ENCODE results near the gene CD83.

DNA sequence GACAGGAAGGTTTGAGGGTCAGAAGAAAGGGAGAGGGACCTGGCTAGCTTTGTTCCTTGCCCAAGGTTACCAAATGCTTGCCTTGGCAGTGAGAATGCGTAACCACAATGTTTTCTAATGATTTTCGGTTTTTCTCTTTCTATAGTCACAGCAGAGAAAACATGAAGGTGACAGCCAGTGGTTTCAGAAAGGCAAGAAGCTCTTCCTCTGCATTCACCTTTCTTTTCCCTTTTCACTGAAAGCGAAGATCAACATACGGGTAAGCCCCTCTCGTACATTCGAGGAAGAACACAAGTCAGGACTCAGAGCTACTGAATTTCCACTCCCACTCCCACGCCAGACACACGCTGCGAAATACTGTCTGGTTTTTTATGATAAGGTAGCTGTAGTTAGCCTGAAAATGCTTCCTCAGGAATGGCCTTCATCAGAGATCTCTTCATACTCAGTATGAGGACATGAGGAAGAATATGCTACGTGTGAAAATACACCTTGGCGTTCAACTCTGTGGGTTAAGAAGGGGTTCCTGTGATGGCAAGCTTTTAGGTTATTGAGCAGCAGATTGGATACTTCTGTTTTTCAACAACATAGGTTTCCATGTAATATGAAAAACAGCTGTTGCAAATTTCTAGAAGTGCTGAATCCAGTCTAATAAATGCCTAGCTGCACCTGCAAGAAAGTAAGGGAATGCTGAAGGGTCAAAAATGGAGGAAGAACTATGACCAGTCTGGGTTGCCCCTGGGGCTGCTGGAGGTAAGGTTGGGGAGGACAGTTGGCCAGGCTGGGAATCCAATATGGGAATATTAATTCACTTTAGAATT lies 7.4 kb upstream of the CD83 start:
- TF ChIP-seq, protein P1, sequence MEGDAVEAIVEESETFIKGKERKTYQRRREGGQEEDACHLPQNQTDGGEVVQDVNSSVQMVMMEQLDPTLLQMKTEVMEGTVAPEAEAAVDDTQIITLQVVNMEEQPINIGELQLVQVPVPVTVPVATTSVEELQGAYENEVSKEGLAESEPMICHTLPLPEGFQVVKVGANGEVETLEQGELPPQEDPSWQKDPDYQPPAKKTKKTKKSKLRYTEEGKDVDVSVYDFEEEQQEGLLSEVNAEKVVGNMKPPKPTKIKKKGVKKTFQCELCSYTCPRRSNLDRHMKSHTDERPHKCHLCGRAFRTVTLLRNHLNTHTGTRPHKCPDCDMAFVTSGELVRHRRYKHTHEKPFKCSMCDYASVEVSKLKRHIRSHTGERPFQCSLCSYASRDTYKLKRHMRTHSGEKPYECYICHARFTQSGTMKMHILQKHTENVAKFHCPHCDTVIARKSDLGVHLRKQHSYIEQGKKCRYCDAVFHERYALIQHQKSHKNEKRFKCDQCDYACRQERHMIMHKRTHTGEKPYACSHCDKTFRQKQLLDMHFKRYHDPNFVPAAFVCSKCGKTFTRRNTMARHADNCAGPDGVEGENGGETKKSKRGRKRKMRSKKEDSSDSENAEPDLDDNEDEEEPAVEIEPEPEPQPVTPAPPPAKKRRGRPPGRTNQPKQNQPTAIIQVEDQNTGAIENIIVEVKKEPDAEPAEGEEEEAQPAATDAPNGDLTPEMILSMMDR (IDR thresholded peaks at IDR 0.05; ENCODE audit: low read length), result no peak
- TF ChIP-seq EZH2 (optimal IDR thresholded peaks at IDR 0.05; ENCODE audit: low read depth, low read length), result no peak

Data from MM.1S (cell line).